GM18511 (cell line): Measurements from ENCODE around the gene METTL24.
"Not testable (repeated sequence)": the region's sequence is repeated elsewhere in the genome, so short reads cannot be mapped to it uniquely, and the experiment has no call there.

Source experiments
- ATAC-seq: cut with Tn5 transposase; IDR thresholded peaks from one replicate; pipeline ENCODE4 v1.9.1; 2021; ENCODE audit warnings: mild to moderate bottlenecking, moderate library complexity; ENCODE audit not compliant: unreplicated experiment

The METTL24 gene

DNA sequence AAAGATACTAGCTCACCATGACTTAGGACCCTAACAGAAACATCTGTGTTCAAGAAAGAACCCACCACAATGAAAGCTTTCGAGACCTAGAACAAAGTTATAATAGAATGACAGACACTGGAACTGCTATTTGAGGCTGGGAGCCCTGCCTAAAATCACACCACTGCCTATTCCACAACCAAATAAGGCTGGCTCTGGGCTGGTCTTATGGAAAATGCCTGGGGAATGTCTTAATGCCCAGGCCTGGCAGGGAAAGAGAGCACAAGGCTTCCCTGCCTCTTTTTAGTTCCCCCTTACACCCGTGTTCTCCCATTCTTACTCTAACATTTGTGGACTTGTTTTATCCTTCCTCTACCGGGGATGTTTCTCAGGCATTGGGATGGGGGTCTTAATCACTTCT, 5.6 kb upstream of the METTL24 start:
- no peak for ATAC-seq

DNA sequence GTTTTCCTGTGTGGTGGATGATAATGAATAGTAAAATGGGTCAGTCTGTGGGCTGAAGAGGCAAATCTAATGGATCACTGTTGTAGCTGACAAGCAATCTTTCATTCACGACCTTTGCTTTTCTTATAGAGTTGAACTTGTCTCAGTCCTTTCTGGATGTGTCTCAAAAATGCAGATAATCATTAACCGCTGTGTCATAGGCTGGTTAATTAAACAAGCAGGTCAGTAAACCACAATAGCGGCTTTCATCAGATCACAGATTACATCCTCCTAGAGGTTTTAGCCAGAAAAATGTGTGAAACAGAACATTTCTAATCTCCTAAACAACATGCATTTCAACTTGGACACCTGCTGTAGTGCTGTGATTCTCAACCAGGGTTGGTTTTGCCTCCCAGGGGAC, 2.5 kb upstream of the METTL24 start:
- ATAC-seq, result no peak

DNA sequence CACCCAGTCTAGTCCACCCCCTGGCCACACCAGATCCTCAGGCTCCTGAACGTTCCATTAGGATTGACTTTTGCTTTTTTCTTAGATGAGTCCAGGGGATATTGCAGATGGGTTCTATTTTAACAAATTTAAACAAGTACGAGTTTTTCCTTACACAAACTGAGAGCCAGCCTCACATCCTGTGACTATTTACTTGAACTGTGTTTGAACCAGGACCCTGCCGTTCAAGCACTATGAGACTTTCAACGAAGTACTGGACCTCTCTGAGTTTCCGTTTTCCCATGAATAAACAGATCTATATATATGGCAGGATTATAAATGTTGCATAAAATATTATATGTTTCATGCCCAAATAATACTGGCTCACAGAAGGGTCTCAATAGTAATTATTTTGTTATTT, 1.4 kb upstream of the METTL24 start:
- no peak for ATAC-seq

DNA sequence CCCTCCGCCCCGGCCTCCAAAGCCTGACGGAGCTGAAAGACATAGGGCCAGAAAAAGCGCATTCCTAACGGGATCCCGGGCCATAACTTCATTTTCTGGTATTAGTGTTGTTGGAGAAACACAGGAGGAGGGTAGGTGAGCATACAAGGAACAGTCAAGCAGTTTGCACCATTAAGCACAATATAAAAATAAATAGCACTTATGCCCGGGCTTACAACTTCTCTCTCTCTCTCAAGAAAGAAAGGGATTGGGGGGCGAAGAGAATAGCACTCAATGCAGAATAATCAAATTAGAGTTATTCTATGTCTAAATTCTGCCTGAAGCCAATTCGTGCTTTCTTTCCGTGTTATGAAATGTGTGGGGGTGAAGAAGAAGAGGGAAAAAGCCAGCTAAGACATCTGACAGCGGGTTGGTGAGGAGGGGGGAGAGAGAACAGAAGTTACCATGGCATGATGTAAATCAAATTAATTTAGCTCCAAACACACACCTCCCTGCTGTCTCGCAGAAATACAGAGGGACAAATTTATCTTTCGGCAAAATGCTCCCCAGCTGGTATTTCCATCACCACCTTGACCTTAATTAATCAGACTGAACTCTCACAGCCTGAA, 508 bp upstream of the METTL24 start:
- ATAC-seq, result no peak

DNA sequence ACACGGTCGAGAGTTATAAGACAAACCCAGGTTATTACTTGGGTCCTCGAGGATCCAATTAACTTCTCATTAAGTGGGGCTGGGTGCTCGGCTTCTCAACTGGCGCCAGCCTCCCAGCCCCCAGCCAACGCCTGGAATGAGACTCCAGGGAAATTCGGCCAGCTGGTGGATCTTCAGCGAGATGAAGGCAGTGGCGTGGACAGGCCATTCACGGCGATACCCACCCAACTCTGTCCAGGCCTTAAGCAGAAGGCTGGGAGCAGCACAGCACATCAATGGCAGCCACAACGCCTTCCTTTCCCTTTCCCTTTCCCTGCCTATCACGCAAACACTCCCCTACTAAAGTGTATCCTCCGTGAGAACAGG, 868 bp downstream of the METTL24 start:
- no peak for ATAC-seq

DNA sequence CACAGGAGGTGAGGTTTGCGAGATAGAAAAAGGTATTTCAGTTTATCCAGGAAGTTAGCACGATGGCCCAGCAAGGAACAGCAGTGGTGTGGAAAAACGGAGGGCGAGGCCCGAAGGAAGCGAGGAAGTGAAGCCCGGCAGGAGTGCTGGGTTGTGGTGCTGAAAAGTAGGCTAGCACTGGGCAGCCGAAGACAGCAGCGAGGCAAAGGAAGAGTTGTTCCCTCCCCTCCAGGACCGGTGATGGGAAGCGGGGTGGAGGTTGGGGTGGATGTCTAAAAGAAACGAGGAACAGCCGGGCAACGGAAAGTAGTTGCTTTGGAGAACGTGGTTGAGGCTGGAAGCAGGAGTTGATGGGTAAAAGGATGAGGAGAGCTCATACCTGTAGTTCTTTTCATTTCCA, 1.4 kb downstream of the METTL24 start:
- ATAC-seq, result no peak

DNA sequence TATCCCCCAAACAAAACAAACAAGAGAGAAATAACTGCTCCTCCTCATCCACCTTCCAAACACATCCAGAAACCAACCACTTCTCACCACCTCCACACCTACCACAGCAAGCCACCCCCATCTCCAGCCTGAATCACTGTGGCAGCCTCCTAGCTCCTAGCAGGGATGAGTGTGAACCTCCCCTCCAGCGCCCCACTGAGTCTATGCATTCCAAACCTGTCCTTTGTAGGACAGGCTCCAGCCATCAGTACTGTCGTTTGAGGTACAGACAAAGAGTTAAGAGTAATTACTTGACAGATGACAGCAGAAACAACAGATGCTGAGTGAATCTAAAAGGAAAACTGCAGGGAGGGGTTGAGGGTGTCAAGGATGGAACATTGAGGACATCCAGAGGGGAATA, 2.4 kb downstream of the METTL24 start:
- no peak for ATAC-seq

DNA sequence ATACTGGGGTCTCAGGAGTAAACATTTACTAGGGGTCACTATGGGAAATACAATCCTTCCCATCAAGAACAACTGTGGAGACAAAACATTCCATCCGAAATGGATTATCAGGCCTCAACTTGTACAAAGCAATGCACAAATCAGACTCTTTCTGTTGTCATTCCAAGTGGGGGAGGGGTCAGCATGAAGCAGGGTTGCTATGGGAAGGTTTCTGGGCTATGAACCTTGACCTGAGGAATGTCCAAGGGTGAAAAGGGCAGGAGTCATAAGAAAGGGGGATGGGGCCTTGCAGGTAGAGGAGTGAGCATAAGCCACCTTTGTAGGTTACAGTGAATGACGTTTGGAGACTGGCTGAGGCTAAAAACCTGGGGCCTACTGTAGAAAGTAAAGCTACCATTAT, 3.1 kb downstream of the METTL24 start:
- no peak for ATAC-seq

DNA sequence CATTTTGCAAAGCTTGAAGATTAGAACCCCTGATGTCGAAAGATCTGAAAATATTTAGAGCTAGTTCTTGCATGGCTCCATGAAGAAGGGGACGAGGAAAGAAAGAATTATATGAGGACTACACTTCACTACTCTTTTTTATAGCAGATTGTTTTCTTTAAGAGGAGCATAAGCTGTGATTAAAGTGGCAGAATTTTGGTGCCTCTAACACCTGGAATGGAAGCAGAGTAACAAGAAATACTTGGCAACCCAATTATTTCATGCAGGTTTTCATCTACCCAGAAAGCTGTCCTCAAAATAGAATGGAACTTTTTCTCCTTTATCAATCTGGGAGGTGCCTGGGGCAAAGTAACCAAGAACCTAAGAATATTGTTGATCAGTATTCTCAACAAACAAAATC, 4.0 kb downstream of the METTL24 start:
- no peak for ATAC-seq

DNA sequence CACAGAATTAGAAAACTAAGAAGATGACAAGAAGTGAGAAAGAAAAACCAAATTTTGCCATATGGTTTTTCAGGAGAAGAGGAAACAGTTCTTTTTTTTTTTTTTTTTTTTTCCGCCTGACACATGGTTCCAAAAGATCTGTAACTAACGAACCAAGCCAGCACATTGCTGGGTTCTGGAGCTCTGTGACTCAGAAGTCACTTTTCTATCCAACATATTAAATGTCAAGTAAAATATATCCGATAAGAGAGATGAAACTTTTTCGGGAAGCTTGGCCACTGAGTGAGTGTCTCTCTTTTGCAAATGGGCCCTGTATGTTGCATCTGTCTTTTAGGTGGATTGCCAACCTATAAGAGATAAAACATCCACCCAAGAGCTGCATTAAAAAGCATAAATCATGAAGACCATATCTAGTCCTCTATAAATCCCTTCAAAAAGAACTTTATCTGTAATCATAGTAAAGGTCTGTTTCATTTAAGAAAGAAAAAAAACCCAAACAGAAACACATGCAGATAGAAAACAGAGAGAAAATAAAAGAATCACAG, 4.6 kb downstream of the METTL24 start:
- no peak for ATAC-seq

DNA sequence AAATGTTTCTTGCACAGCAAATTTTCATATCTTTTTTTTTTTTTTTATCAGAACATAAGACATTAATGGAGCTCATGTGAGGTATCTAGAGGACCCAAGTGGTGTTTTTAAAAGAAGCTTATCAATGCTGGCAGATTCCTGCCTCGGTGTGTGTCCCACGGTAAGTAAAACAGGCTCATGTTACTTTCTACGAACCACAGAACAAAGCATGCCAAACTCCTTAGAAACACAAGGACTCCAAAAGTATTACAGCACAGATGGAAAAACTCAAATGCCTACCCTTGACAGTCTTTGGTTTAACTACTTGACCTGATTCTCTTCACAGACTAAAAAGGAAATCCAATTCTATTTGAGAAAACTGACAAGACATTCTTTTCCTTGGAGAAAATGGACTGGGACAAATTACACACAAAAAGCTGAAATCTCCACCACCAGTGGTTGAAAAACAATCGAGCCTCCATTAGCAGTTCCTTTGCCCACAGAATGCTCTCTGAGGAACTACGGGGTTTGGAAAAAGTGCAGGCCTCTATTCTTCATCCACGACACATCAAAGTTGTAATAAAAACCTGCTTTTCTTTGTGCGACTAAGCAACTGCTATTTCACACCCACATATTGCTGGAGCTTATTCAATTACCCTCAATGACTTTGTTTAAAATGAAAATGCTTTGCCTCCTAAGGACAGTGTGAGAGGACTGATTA, 5.4 kb downstream of the METTL24 start:
- no peak for ATAC-seq

DNA sequence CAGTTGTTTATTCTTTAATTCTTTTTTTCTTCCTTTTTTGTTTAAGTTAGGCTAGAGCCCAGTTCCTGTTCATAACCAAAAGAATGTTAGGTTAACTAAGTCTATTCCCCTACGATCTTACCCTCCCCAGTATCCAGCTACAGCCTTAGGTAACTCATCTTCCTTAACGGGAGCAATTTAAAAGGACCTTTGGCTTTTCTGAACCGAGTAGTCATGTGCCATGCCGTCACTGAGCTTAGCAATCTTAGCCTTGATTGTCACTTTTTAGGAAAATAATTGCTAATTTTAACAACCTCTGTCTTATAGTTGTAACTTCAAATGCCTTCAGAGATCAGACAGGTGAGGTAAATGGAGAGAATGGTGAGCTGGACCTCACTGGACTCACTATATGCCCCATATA, 6.2 kb downstream of the METTL24 start:
- no peak for ATAC-seq

DNA sequence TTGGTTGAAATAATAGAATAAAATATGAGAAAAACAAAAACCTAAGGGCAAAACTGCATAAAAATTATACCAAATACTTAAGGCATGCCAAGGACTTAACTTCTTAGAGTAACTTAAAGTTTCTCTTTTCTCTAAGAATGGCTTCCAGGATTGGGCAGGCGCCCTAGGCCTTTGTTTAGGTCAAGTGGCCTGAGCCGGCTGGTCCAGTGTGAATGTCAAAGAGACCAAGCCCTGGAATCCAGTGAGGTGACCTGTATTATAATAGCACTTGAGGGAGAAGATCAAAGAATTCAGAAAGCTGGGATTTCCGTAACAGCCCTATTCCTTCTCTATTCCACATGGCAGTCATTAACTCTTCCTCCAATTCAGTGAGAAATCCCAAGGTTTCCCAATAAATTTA, 6.6 kb downstream of the METTL24 start:
- no peak for ATAC-seq

DNA sequence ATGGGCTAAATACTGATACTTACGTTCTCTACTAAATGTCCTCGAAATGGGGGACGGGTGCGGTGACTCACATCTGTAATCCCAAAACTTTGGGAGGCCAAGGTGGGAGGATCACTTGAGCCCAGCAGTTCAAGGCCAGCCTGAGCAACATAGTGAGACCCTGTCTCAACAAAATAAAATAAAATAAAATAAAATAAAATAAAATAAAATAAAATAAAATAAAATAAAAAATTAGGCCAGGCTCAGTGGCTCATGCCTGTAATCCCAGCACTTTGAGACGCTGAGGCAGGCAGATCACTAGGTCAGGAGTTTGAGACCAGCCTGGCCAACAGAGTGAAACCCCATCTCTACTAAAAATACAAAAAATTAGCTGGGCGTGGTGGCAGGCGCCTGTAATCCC, 7.6 kb downstream of the METTL24 start:
- ATAC-seq, result not testable (repeated sequence)

DNA sequence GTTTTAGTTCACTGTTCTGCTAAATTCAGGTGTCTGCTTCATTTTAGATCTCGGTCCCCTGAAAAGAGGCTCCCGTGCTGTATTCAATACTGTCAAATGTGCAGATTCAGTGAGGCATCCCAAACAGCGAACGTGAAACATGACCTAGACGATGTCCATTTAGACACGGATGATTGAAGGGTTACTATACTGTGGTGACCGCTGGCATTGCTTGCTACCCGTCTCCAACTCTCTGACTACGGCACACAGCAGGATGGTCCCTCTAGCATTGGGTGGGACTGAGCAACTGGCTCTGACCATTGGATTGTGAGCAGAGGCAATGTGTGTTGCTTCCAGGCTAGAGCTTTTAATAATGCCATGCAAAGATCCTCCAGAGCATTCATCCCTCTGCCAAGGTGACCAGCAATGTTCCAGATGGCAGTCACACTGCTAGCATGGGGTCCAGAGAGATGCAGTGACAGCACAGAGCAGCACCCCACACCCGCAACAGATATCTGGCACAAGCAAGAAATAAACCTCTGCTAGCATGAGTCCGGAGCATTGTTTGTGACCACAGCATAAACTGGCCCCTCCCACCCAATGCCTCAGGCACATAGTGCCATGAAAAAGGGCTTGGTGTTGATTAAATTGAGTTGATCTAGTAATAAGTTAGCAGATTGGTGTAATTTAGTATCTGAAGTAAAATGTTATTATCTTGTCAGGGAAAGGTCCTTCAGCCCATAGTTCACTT, 9.0 kb downstream of the METTL24 start:
- no peak for ATAC-seq

DNA sequence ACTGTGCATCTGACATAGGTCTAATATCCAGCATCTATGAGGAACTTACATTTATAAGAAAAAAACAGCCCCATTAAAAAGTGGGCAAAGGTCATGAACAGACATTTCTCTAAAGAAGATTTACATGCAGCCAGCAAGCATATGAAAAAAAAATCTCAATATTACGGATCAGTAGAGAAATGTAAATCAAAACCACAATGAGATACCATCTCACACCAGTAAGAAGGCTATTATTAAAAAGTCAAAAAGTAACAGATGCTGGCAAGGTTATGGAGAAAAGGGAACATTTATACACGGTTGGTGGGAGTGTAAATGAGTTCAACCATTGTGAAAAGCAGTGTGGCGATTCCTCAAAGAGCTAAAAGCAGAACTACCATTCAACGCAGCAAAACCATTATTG, 13.1 kb downstream of the METTL24 start:
- ATAC-seq, result no peak

DNA sequence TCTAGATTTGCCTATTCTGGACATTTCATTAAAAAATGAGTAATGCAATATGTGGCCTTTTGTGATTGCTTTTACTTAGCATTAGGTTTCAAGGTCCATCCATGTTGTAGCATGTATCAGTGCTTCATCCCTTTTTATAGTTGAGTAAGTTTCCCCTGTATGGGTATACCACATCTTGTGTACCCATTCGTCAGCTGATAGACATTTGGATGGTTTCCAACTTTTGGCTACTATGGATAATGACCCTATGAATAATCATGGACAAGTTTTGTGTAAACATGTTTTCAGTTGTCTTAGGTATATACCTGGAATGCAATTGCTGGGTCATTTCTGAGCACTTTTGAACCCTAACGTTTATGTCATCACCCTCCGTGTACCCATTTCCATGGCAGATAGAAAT, 15.4 kb downstream of the METTL24 start:
- no peak for ATAC-seq

DNA sequence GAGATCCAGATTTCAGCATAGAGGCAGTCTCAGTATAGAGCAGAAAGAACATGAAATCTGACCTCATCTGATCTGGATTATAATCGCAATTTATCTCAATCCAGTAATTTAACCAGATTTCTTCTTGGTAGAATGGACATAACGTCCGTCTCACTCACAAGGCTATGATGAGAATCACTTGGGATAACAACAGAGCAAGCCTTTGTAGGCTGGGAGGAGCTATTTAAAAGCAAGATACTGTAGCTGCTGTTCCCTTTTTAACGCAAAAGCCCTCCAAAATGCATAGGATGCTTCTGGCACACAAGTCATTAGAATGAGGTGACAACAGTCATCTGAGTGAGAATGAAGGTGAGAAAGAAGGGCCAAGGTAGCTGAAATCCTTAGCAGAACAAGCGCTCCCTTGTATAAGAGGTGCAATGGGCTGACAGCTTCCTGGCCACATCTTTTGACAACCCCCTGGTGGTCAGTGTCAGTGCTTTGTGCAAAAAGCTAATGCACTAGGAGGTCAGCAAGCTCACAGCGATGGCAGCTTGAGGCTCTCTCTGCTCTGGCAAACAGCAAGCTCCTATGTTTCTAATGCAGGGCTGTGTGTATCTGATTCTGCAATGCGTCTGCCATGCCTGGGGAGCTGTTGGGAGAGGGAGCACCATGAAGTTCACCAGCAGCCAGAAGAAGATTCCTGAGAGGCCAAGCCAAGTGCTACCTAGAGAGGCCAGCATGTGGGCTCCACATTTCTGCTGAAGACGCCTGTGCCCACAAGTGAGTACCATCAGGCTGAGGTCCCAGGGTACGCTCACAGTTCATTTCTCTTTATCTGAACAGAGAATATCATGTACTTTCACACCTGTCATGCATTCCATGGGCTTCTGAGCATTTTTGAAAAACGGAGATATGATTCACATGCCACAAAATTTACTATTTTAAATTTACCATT, 16.2 kb downstream of the METTL24 start:
- no peak for ATAC-seq

DNA sequence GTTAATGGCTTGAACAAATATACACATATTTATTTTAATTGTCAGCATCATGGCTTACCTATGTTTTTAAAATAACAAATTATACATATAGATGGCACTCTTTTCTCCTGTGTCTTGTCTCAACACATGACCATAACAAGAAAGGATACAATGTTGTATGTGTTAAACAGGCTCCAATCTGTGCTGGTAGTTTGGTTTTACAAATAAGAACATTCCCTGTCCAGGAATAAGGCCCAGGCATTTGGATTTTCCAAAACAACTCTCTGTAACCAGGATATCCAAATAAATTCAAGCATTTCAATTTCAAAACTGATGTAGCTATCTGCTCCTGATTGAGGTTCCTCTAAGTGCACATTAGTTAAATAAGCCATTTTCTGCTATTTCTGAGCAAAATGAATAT, 17.1 kb downstream of the METTL24 start:
- ATAC-seq, result no peak

DNA sequence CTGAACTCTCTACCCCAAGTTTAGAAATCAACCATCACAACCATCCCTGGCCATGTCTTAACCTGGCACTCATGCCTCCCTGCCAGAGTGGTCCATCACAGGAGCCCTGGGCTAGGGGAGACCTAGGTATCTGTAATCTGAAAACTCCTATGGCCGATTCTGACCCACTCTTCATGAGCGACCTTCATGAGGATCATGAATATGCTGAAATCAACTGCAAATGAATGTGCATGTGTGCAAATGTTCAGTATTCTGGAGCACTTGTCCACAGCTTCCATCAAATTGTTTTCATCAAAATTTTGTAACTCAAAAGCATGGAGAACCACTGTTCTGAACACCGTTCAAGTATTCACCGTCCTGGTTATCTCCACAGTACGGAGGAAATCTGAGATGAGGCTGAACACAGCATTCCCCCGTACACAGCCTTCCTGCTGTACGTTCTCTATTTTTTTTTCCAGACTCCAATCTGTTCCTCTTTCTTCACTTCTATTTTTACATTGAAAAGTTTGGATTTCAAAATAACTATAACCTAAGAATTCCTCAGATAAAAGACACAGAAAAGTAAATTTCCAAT, 17.7 kb downstream of the METTL24 start:
- ATAC-seq, result no peak
